Neuronal stem cell (in vitro differentiated cells): ENCODE data around the gene NECTIN3.
A peak's percentile ranks its signal among the peaks of the same experiment; 100 is the strongest.

Experiments used
- DNase-seq: peaks from one replicate; pipeline ENCODE4 v3.0.0-alpha.2; 2013; ENCODE audit warnings: low spot score
- H2AFZ ChIP-seq: one replicate; pipeline ENCODE4 v1.6.1; 2013; ENCODE audit warnings: mild to moderate bottlenecking, low read length, inconsistent platforms
- H2AK5ac ChIP-seq: 2 replicates; pipeline ENCODE4 v1.6.1; 2013; ENCODE audit warnings: low read depth, mild to moderate bottlenecking, inconsistent platforms, low read length, moderate library complexity, mixed read lengths
- H2BK120ac ChIP-seq: 2 replicates; pipeline ENCODE4 v1.6.1; 2013; ENCODE audit warnings: low read depth, mild to moderate bottlenecking, inconsistent platforms, low read length, moderate library complexity, mixed read lengths
- H2BK12ac ChIP-seq: one replicate; pipeline ENCODE4 v1.6.1; 2013; ENCODE audit warnings: low read length, inconsistent platforms
- H2BK15ac ChIP-seq: 2 replicates; pipeline ENCODE4 v1.6.1; 2013; ENCODE audit warnings: mild to moderate bottlenecking, low read length, inconsistent platforms, mixed read lengths
- H2BK5ac ChIP-seq: one replicate; pipeline ENCODE4 v1.6.1; 2013; ENCODE audit warnings: inconsistent platforms, mild to moderate bottlenecking, low read length, moderate library complexity
- H3K14ac ChIP-seq: one replicate; pipeline ENCODE4 v1.6.1; 2013; ENCODE audit warnings: low read length, inconsistent platforms
- H3K18ac ChIP-seq: 2 replicates; pipeline ENCODE4 v1.6.1; 2013; ENCODE audit warnings: low read length, inconsistent platforms
- H3K23ac ChIP-seq: 2 replicates; pipeline ENCODE4 v1.6.1; 2013; ENCODE audit warnings: low read depth, mild to moderate bottlenecking, mixed read lengths, low read length, inconsistent platforms; ENCODE audit not compliant: poor library complexity
- H3K27ac ChIP-seq: replicated peaks from 3 replicates; pipeline ENCODE4 v1.5.1; 2013; ENCODE audit warnings: low read length, inconsistent platforms
- H3K27me3 ChIP-seq, 3 experiments: 2 replicates each; pipeline ENCODE4 v1.6.1; 2013; ENCODE audit warnings: low read length in 3 of 3, mild to moderate bottlenecking in 2 of 3, inconsistent platforms in 1 of 3, low read depth in 1 of 3, mixed read lengths in 1 of 3, moderate library complexity in 1 of 3; ENCODE audit not compliant: control insufficient read depth in 3 of 3, insufficient read depth in 3 of 3
- H3K36me3 ChIP-seq, 2 donors: replicated peaks in 1 of 2; 2 replicates each; pipeline ENCODE4 v1.6.1; 2013; ENCODE audit warnings: low read length in 2 of 2; ENCODE audit not compliant: control insufficient read depth in 2 of 2, insufficient read depth in 2 of 2
- H3K4ac ChIP-seq: 2 replicates; pipeline ENCODE4 v1.6.1; 2013; ENCODE audit warnings: inconsistent platforms, mild to moderate bottlenecking, low read length, moderate library complexity
- H3K4me1 ChIP-seq, 2 donors: 1 replicate in 1 of 2; 2 replicates in 1 of 2; pipeline ENCODE4 v1.6.1; 2013; ENCODE audit warnings: low read length in 2 of 2, low read depth in 1 of 2; ENCODE audit not compliant: control insufficient read depth in 2 of 2, insufficient read depth in 1 of 2
- H3K4me2 ChIP-seq: one replicate; pipeline ENCODE4 v1.6.1; 2013; ENCODE audit warnings: mild to moderate bottlenecking, low read length, inconsistent platforms; ENCODE audit not compliant: insufficient read depth, poor library complexity, severe bottlenecking
- H3K4me3 ChIP-seq, 2 donors: 2 replicates each; pipeline ENCODE4 v1.5.1; 2013; ENCODE audit warnings: low read length in 2 of 2, mild to moderate bottlenecking in 2 of 2, inconsistent platforms in 1 of 2, moderate library complexity in 1 of 2
- H3K79me1 ChIP-seq: one replicate; pipeline ENCODE4 v1.6.1; 2013; ENCODE audit warnings: low read depth, mild to moderate bottlenecking, inconsistent platforms, low read length, moderate library complexity
- H3K9ac ChIP-seq: one replicate; pipeline ENCODE4 v1.6.1; 2013; ENCODE audit warnings: mild to moderate bottlenecking, low read depth, low read length, inconsistent platforms; ENCODE audit not compliant: poor library complexity
- H3K9me3 ChIP-seq, 2 donors: replicated peaks in 1 of 2; 2 replicates each; pipeline versions ENCODE3 to v1.6.1; 2013; ENCODE audit warnings: low read length in 2 of 2, mild to moderate bottlenecking in 2 of 2, inconsistent platforms in 1 of 2, low read depth in 1 of 2, mixed read lengths in 1 of 2, moderate library complexity in 1 of 2; ENCODE audit not compliant: control insufficient read depth in 2 of 2, insufficient read depth in 1 of 2
- H4K8ac ChIP-seq: one replicate; pipeline ENCODE4 v1.6.1; 2013; ENCODE audit warnings: low read depth, mild to moderate bottlenecking, inconsistent platforms, low read length, moderate library complexity
- H4K91ac ChIP-seq: one replicate; pipeline ENCODE4 v1.6.1; 2013; ENCODE audit warnings: low read length, low read depth, mild to moderate bottlenecking, inconsistent platforms; ENCODE audit not compliant: poor library complexity
- WGBS, 2 donors: extraction: QIAGEN DNeasy Blood & Tissue Kit; methylation state at CpG; one replicate each; pipeline ENCODE4 v1.1.7; 2013; ENCODE audit warnings: missing lambda C conversion rate in 2 of 2, mixed read lengths in 1 of 2; ENCODE audit not compliant: insufficient read length in 2 of 2, insufficient replicate concordance in 1 of 2; ENCODE audit errors: extremely low coverage in 2 of 2; 5-methylcytosine and 5-hydroxymethylcytosine counted together

NECTIN3 gene

GRCh38 chr3:111072031-111072921 lies 660 bp downstream of the NECTIN3 start:
- Histone ChIP-seq H3K27me3 (no peaks in the 10 kb centered on the region), H3K9me3 (no peaks in the 10 kb centered on the region), H2BK12ac (peak overlapping the region; percentile 73), H3K4ac (peak overlapping the region; percentile 76), H3K23ac (peak overlapping the region; percentile 73), H2AFZ (peak overlapping the region; percentile 98), H3K14ac (peak overlapping the region; percentile 100), H4K91ac (no peak overlapping the region), H3K27ac (peak overlapping the region; percentile 94), H3K18ac (peak overlapping the region; percentile 98), H3K4me3 (peak overlapping the region; percentile 94 to 96), H2BK15ac (peak overlapping the region; percentile 85), H2BK120ac (no peak overlapping the region), H3K4me1 (peaks cover 3 to 16% of the 10 kb centered on the region in 2 donors), H3K4me2 (peak overlapping the region; percentile 67), H2AK5ac (peak overlapping the region; percentile 97), H2BK5ac (peak overlapping the region; percentile 97), H3K36me3 (no peaks in the 10 kb centered on the region), H3K9ac (peak overlapping the region; percentile 91), H4K8ac (no peak overlapping the region), H3K79me1 (peaks cover 5% of the 10 kb centered on the region)
- WGBS, 2 donors, result no CpG with 5 or more reads among the region's 71 CpGs
- no peak for DNase-seq

GRCh38 chr3:111073218-111073617 lies 1.6 kb downstream of the NECTIN3 start:
- Histone ChIP-seq H3K4me3 (peak overlapping the region; percentile 94 to 96), H3K4ac (no peak overlapping the region), H2BK15ac (no peak overlapping the region), H2AK5ac (no peak overlapping the region), H3K9me3 (no peaks in the 10 kb centered on the region), H4K91ac (no peak overlapping the region), H3K14ac (no peak overlapping the region), H3K36me3 (no peaks in the 10 kb centered on the region), H3K27me3 (no peaks in the 10 kb centered on the region), H3K18ac (no peak overlapping the region), H3K27ac (no peak overlapping the region), H3K4me2 (peak overlapping the region; percentile 67), H3K23ac (no peak overlapping the region), H3K4me1 (peaks cover 2 to 21% of the 10 kb centered on the region in 2 donors), H3K9ac (no peak overlapping the region), H2BK5ac (no peak overlapping the region), H4K8ac (no peak overlapping the region), H2BK120ac (no peak overlapping the region), H2BK12ac (no peak overlapping the region), H3K79me1 (peaks cover 5% of the 10 kb centered on the region), H2AFZ (no peak overlapping the region)
- WGBS, 2 donors, result no CpG with 5 or more reads among the region's 5 CpGs
- DNase-seq, result no peak

- Histone ChIP-seq H2BK5ac (no peak overlapping the region), H3K79me1 (peaks cover 5% of the 10 kb centered on the region), H3K36me3 (no peaks in the 10 kb centered on the region), H3K14ac (no peak overlapping the region), H2AK5ac (no peak overlapping the region), H3K27ac (no peak overlapping the region), H3K18ac (no peak overlapping the region), H3K4ac (no peak overlapping the region), H3K9ac (no peak overlapping the region), H3K4me3 (no peak overlapping the region), H2BK15ac (no peak overlapping the region), H3K23ac (no peak overlapping the region), H4K8ac (no peak overlapping the region), H2AFZ (no peak overlapping the region), H3K4me1 (peaks cover 2 to 16% of the 10 kb centered on the region in 2 donors), H3K27me3 (no peaks in the 10 kb centered on the region), H2BK12ac (no peak overlapping the region), H3K9me3 (no peaks in the 10 kb centered on the region), H2BK120ac (no peak overlapping the region), H4K91ac (no peak overlapping the region), H3K4me2 (no peak overlapping the region)
- no CpG with 5 or more reads among the region's 5 CpGs for WGBS, 2 donors
- DNase-seq, result no peak
Measured at GRCh38 chr3:111076732-111077131, 5.1 kb downstream of the NECTIN3 start.

- Histone ChIP-seq H3K27ac (no peak overlapping the region), H3K4me2 (peak overlapping the region; percentile 11), H3K9me3 (no peaks in the 10 kb centered on the region), H3K23ac (no peak overlapping the region), H2BK15ac (no peak overlapping the region), H3K4me3 (no peak overlapping the region), H2AK5ac (no peak overlapping the region), H3K79me1 (peaks cover under 1% of the 10 kb centered on the region), H3K18ac (no peak overlapping the region), H3K4me1 (peaks cover 2 to 16% of the 10 kb centered on the region in 2 donors), H4K91ac (no peak overlapping the region), H2AFZ (no peak overlapping the region), H3K36me3 (no peaks in the 10 kb centered on the region), H3K14ac (no peak overlapping the region), H2BK5ac (no peak overlapping the region), H3K27me3 (no peaks in the 10 kb centered on the region), H2BK120ac (no peak overlapping the region), H4K8ac (no peak overlapping the region), H3K4ac (no peak overlapping the region), H3K9ac (no peak overlapping the region), H2BK12ac (no peak overlapping the region)
- DNase-seq, result no peak
- WGBS, 2 donors, result no CpG with 5 or more reads among the region's 2 CpGs
Measured at GRCh38 chr3:111077369-111077768, 5.8 kb downstream of the NECTIN3 start.
